Body of pancreas (tissue), 4 donors: ENCODE results near the gene GYG2. TPM values are rescaled to one million over a fixed set of nuclear protein-coding genes. Genes with fewer than 3 reads are reported as not detected.
A peak's percentile ranks its signal among the peaks of the same experiment; 100 is the strongest.

Source experiments
- ATAC-seq: fragments of 150-250 bp; one replicate; pipeline ENCODE4 v1.9.1; 2016
- DNase-seq, 4 donors: peaks; one replicate each; pipeline ENCODE4 v3.0.0-alpha.2; 2019
- H3K27ac ChIP-seq, 4 donors: fragments of 200-600 bp; sonication (generic); 1 replicate in 3 of 4; 2 replicates in 1 of 4; pipeline versions ENCODE4 v1.5.1 to v1.6.1; 2016 to 2019; ENCODE audit warnings: mild to moderate bottlenecking in 1 of 4, mixed read lengths in 1 of 4, moderate library complexity in 1 of 4
- H3K27me3 ChIP-seq, 2 donors: fragments of 200-600 bp; sonication (generic); one replicate each; pipeline ENCODE4 v1.6.0; 2016; ENCODE audit warnings: mild to moderate bottlenecking in 1 of 2
- H3K36me3 ChIP-seq, 2 donors: fragments of 200-600 bp; sonication (generic); replicated peaks in 1 of 2; 2 replicates each; pipeline ENCODE4 v1.5.1; 2016; ENCODE audit warnings: low read depth in 2 of 2; ENCODE audit not compliant: insufficient read depth in 1 of 2
- H3K4me1 ChIP-seq: fragments of 200-600 bp; sonication (generic); one replicate; pipeline ENCODE4 v1.6.0; 2016
- H3K4me3 ChIP-seq, 2 donors: fragments of 200-600 bp; sonication (generic); 1 replicate in 1 of 2; 2 replicates in 1 of 2; pipeline ENCODE4 v1.5.1; 2016 to 2019
- H3K9me3 ChIP-seq, 3 donors: fragments of 200-600 bp; sonication (generic); 1 replicate in 2 of 3; 2 replicates in 1 of 3; pipeline ENCODE4 v1.5.1; 2016
- CTCF ChIP-seq, 7 experiments: fragments of 450-650 bp in 4 of 7; fragments of 200-600 bp in 3 of 7; sonication (generic) in 3 of 7; IDR thresholded peaks; one replicate each; pipeline ENCODE4 v1.5.1; 2016 to 2019; ENCODE audit warnings: antibody characterized with exemption in 7 of 7
- POLR2A ChIP-seq, 3 donors: fragments of 450-650 bp; IDR thresholded peaks; one replicate each; pipeline ENCODE4 v1.6.1; 2016; ENCODE audit warnings: antibody characterized with exemption in 3 of 3, mild to moderate bottlenecking in 2 of 3
- WGBS, 2 donors: methylation state at CpG; one replicate each; pipeline ENCODE4 v1.1.5; 2017; 5-methylcytosine and 5-hydroxymethylcytosine counted together
- intact Hi-C: fragments of 100-400 bp; cut with DNase I; formaldehyde crosslinking; loops from one replicate; pipeline ENCODE4 v1.15.1; 2023
- total RNA-seq, 2 donors: library from RNA; depleted of rRNA; stranded (reverse); fragments of >200 nt; gene quantifications; one replicate each; pipeline ENCODE4 v1.1.0, GENCODE V29; 2016

The GYG2 gene
- total RNA-seq, 2 donors from 2014 or later = 6.0 to 21.4 TPM

- Histone ChIP-seq H3K4me1 (no peaks in the 10 kb centered on the region), H3K27ac (no peak overlapping the region), H3K36me3 (no peaks in the 10 kb centered on the region), H3K9me3 (no peaks in the 10 kb centered on the region), H3K4me3 (no peak overlapping the region), H3K27me3 (no peaks in the 10 kb centered on the region)
- intact Hi-C loops = no loop called here
- ATAC-seq (no peak), DNase-seq (no peak)
- TF ChIP-seq POLR2A (IDR thresholded peaks at IDR 0.05) = no peak
- no peak for TF ChIP-seq CTCF (IDR thresholded peaks at IDR 0.05)
- 91 to 98% methylated on average over 7 to 12 of the region's 27 CpGs for WGBS, 2 donors
These were observed 78.6 kb downstream of the GYG2 start for GRCh38 chrX:2907295-2907694.

GRCh38 chrX:2908125-2908685, 79.5 kb downstream of the GYG2 start:
- TF ChIP-seq CTCF (IDR thresholded peaks at IDR 0.05) (no peak), POLR2A (IDR thresholded peaks at IDR 0.05) (no peak)
- intact Hi-C loops = no loop called here
- peaks cover 7% of the 10 kb centered on the region for H3K4me1 ChIP-seq
- H3K27ac ChIP-seq = no peak overlapping the region
- no peak overlapping the region for H3K4me3 ChIP-seq
- ATAC-seq = no peak
- H3K36me3 ChIP-seq = no peaks in the 10 kb centered on the region
- no peaks in the 10 kb centered on the region for H3K27me3 ChIP-seq
- no peaks in the 10 kb centered on the region for H3K9me3 ChIP-seq
- WGBS, 2 donors = 88 to 94% methylated on average over 2 of the region's 2 CpGs
- no peak for DNase-seq

GRCh38 chrX:2910109-2910508, 81.4 kb downstream of the GYG2 start:
- H3K27me3 ChIP-seq = no peaks in the 10 kb centered on the region
- intact Hi-C loops = no loop called here
- no peak for DNase-seq
- no peaks in the 10 kb centered on the region for H3K36me3 ChIP-seq
- peaks cover 9% of the 10 kb centered on the region for H3K4me1 ChIP-seq
- H3K27ac ChIP-seq = no peak overlapping the region
- no peaks in the 10 kb centered on the region for H3K9me3 ChIP-seq
- TF ChIP-seq POLR2A (IDR thresholded peaks at IDR 0.05) (no peak), CTCF (IDR thresholded peaks at IDR 0.05) (no peak)
- WGBS, 2 donors = 93 to 100% methylated on average over 1 to 3 of the region's 3 CpGs
- H3K4me3 ChIP-seq = no peak overlapping the region
- ATAC-seq = no peak

GRCh38 chrX:2913118-2913517, 84.4 kb downstream of the GYG2 start:
- no peak for ATAC-seq
- peaks cover 9% of the 10 kb centered on the region for H3K4me1 ChIP-seq
- H3K9me3 ChIP-seq = no peaks in the 10 kb centered on the region
- TF ChIP-seq CTCF (IDR thresholded peaks at IDR 0.05) = peak in 5 of 7 experiments; percentile 8 to 30 (median 19)
- TF ChIP-seq POLR2A (IDR thresholded peaks at IDR 0.05) = no peak
- intact Hi-C loops = no loop called here
- no peaks in the 10 kb centered on the region for H3K36me3 ChIP-seq
- no peak overlapping the region for H3K27ac ChIP-seq
- 30 to 40% methylated on average over 2 to 3 of the region's 3 CpGs for WGBS, 2 donors
- no peak for DNase-seq
- H3K27me3 ChIP-seq = no peaks in the 10 kb centered on the region
- H3K4me3 ChIP-seq = no peak overlapping the region

- DNase-seq (no peak), ATAC-seq (no peak)
- no peaks in the 10 kb centered on the region for H3K36me3 ChIP-seq
These were observed 89.0 kb downstream of the GYG2 start for GRCh38 chrX:2917767-2918166.

More at GRCh38 chrX:2917767-2918166, 89.0 kb downstream of the GYG2 start:
- 94 to 100% methylated on average over 7 to 14 of the region's 23 CpGs for WGBS, 2 donors
- intact Hi-C loops = no loop called here
- Histone ChIP-seq H3K9me3 (no peaks in the 10 kb centered on the region), H3K4me3 (no peak overlapping the region), H3K4me1 (peaks cover 7% of the 10 kb centered on the region), H3K27ac (no peak overlapping the region), H3K27me3 (no peaks in the 10 kb centered on the region)
- TF ChIP-seq CTCF (IDR thresholded peaks at IDR 0.05) = no peak
- no peak for TF ChIP-seq POLR2A (IDR thresholded peaks at IDR 0.05)
